GM21360 (cell line): ENCODE measurements around the gene RBMY1F.
"Not testable (repeated sequence)": the region's sequence is repeated elsewhere in the genome, so short reads cannot be mapped to it uniquely, and the experiment has no call there.

Source experiments
- ATAC-seq: cut with Tn5 transposase; IDR thresholded peaks from one replicate; pipeline ENCODE4 v1.9.1; 2021; ENCODE audit warnings: mild to moderate bottlenecking, moderate library complexity; ENCODE audit not compliant: unreplicated experiment

Gene RBMY1F

DNA sequence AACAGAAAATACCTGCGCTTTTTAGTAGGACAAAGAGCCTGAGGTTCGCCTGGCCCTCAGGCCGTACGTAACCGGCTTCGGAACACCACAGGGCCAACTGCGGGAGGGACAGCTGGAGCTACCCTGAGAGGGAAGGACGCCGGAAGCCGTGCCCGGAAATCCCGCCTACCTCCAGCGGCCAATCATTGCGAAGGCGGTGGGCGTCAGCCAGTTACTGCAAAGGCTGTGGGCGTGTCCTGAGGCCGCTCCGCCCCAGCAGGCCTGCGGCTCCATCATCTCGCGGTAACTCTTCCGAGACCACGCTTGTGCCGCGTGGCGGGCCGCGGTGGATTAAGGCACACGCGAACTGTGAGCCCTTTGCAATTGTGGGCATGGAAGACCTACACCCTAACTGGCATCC lies at the start of gene RBMY1F:
RBMY1F (minus strand) TSS at position 101 of the 400 bp plus-strand sequence. CDS start 1,954 bp downstream, outside the sequence.
- ATAC-seq, result not testable (repeated sequence)

DNA sequence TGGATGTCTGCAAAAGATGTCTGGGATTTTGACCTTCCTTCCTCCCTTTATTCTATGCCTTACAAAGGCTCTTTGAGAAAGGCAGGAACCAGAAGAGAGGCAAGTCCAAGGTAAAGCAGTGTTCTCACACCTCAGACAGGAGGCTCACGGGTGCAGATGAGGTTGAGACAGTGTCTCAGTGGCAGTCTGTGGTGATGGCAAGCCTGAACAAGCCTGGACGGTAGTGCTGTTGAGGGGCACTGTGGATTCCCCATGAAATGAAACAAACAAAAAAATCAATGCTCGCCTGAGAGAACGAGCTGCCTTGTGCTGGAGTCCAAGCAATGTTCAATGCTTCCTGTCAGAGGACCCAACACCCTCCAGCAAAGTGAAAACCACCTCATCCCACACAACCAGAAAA lies 31.6 kb downstream of the RBMY1F start:
- ATAC-seq, result not testable (repeated sequence)

DNA sequence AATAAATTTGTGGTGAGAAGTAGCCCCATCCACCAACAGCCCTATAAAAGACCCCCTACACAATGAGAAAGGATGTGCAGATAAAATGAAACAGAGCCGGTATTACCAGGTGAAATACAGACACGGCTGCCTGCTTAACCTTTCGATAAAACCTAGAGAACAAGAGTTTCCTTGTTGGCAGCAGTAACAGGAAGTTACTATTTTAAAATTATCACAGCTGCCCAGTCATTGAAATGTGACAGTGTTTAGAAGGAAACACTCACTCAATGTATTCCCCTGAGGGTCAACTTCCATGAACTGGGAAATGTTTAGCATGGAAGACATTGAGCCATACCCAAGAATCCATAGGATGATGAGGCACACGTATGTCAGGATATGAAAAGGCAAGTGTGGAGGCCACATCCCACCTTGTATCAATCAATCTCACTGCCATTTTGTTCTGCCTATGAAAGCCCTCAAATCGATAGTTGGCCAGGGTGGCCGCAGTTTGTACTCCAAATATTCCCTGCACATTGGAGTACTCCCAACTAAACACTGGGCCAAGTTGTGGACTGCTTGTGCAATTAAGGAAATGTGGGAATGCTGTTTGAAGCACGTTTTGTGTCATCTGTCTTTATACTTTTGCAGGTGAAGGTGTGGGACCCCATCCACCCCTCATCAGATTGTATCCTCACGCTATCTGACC lies 41.6 kb downstream of the RBMY1F start:
- not testable (repeated sequence) for ATAC-seq

DNA sequence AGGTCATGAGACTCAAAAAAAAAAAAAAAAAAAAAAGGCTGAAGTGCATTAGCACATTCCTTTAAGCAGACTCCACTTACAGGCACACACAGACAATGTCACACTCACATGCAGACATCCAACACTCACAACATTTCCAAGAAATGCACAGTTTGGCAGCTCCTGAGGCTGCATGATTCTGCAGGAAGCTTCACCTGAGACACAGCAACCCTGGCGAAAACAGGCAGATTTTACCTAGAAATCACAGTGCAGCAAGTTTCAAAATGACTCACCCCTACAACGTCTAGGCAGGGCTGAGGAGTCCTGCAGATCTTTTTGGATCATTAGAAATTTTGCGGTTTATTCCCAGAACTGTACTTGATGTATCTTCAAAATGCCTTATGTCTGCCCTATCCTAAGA lies 48.0 kb downstream of the RBMY1F start:
- ATAC-seq, result not testable (repeated sequence)

DNA sequence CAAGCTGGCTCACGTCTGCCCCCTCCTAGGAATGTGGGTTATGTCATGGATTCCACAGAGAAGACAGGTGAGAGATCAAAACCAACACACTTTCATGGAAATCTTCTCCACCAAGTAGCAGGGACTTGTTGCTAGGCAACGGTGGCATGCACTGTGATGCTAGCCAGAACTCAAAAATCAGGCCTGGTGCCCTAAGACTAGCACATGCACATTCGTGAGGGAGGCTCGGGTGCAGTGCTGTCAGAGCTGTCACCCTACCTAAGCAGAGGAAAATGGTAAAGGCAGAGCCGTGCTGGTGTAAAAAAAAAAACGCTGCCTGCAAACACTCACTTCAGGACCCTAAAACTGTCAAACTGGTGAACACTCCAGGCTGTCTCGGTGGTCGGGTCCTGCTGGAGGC lies 52.2 kb downstream of the RBMY1F start:
- not testable (repeated sequence) for ATAC-seq
